CD14-positive monocyte (primary cell): Measurements from ENCODE around the gene KIZ. TPM values are rescaled to one million over a fixed set of nuclear protein-coding genes. Genes with fewer than 3 reads are reported as not detected.

ENCODE experiments used
- DNase-seq, 3 donors: peaks; one replicate each; pipeline ENCODE4 v3.0.0-alpha.2; 2011 to 2022
- H2AFZ ChIP-seq: 2 replicates; pipeline ENCODE4 v1.6.0; 2012; ENCODE audit warnings: mild to moderate bottlenecking, low read depth, low read length, inconsistent platforms; ENCODE audit not compliant: insufficient read depth, poor library complexity, severe bottlenecking
- H3K27ac ChIP-seq, 2 donors: 1 replicate in 1 of 2; 2 replicates in 1 of 2; pipeline ENCODE4 v1.5.1; 2012 to 2013; ENCODE audit warnings: low read length in 2 of 2, control low read depth in 1 of 2, inconsistent platforms in 1 of 2, low read depth in 1 of 2, mild to moderate bottlenecking in 1 of 2
- H3K27me3 ChIP-seq, 2 donors: one replicate each; pipeline versions ENCODE4 v1.6.0 to v1.6.1; 2011 to 2013; ENCODE audit warnings: low read length in 2 of 2; ENCODE audit not compliant: control insufficient read depth in 2 of 2, insufficient read depth in 2 of 2
- H3K36me3 ChIP-seq, 2 donors: replicated peaks in 1 of 2; 1 replicate in 1 of 2; 2 replicates in 1 of 2; pipeline versions ENCODE4 v1.5.1 to v1.6.1; 2012 to 2013; ENCODE audit warnings: low read length in 2 of 2, control low read depth in 1 of 2, inconsistent platforms in 1 of 2, mild to moderate bottlenecking in 1 of 2; ENCODE audit not compliant: insufficient read depth in 2 of 2, control insufficient read depth in 1 of 2
- H3K4me1 ChIP-seq, 2 donors: 1 replicate in 1 of 2; 2 replicates in 1 of 2; pipeline versions ENCODE4 v1.5.1 to v1.6.1; 2012 to 2013; ENCODE audit warnings: low read length in 2 of 2, control low read depth in 1 of 2, inconsistent platforms in 1 of 2, mild to moderate bottlenecking in 1 of 2, moderate library complexity in 1 of 2; ENCODE audit not compliant: insufficient read depth in 2 of 2, control insufficient read depth in 1 of 2
- H3K4me2 ChIP-seq: replicated peaks from 2 replicates; pipeline ENCODE3; 2012; ENCODE audit warnings: low read length, moderate library complexity, mild to moderate bottlenecking; ENCODE audit not compliant: poor library complexity, severe bottlenecking; ENCODE audit errors: extremely low read depth
- H3K4me3 ChIP-seq, 3 experiments: fragments of 200-600 bp in 1 of 3; sonication (generic) in 1 of 3; replicated peaks in 1 of 3; 1 replicate in 2 of 3; 2 replicates in 1 of 3; pipeline ENCODE4 v1.5.1; 2011 to 2013; ENCODE audit warnings: low read length in 3 of 3, mild to moderate bottlenecking in 3 of 3, control low read depth in 2 of 3, low read depth in 2 of 3, inconsistent platforms in 1 of 3, moderate library complexity in 1 of 3
- H3K79me2 ChIP-seq: 2 replicates; pipeline ENCODE4 v1.6.0; 2012; ENCODE audit warnings: mild to moderate bottlenecking, control low read depth, inconsistent platforms, low read length, moderate library complexity; ENCODE audit not compliant: insufficient read depth
- H3K9ac ChIP-seq: 2 replicates; pipeline ENCODE4 v1.6.0; 2017; ENCODE audit warnings: low read length, mild to moderate bottlenecking; ENCODE audit not compliant: insufficient read depth, poor library complexity, severe bottlenecking
- H3K9me3 ChIP-seq, 2 donors: replicated peaks in 1 of 2; 1 replicate in 1 of 2; 2 replicates in 1 of 2; pipeline versions ENCODE4 v1.5.1 to v1.6.1; 2012 to 2013; ENCODE audit warnings: low read length in 2 of 2, control low read depth in 1 of 2; ENCODE audit not compliant: control insufficient read depth in 1 of 2, insufficient read depth in 1 of 2
- H4K20me1 ChIP-seq: 2 replicates; pipeline ENCODE4 v1.6.0; 2012; ENCODE audit warnings: mild to moderate bottlenecking, low read length, control low read depth, moderate library complexity; ENCODE audit not compliant: insufficient read depth
- H3K27ac Mint-ChIP-seq, 7 donors: one replicate each; pipeline ENCODE4 v1.8.0; 2020; ENCODE audit warnings: mild to moderate bottlenecking in 7 of 7, mixed read lengths in 7 of 7, moderate library complexity in 6 of 7, inconsistent platforms in 2 of 7
- H3K27me3 Mint-ChIP-seq, 3 donors: one replicate each; pipeline ENCODE4 v1.8.0; 2021 to 2022; ENCODE audit warnings: low read depth in 3 of 3, mild to moderate bottlenecking in 3 of 3, mixed read lengths in 3 of 3, moderate library complexity in 3 of 3, inconsistent platforms in 1 of 3
- H3K36me3 Mint-ChIP-seq, 2 donors: one replicate each; pipeline ENCODE4 v1.8.0; 2020; ENCODE audit warnings: mixed read lengths in 2 of 2, inconsistent platforms in 1 of 2, mild to moderate bottlenecking in 1 of 2
- H3K4me1 Mint-ChIP-seq: one replicate; pipeline ENCODE4 v1.8.0; 2020; ENCODE audit warnings: mild to moderate bottlenecking, mixed read lengths
- H3K4me3 Mint-ChIP-seq, 2 donors: one replicate each; pipeline ENCODE4 v1.8.0; 2020; ENCODE audit warnings: mild to moderate bottlenecking in 2 of 2, mixed read lengths in 2 of 2, moderate library complexity in 1 of 2
- H3K9me3 Mint-ChIP-seq, 7 donors: one replicate each; pipeline ENCODE4 v1.8.0; 2020 to 2022; ENCODE audit warnings: mixed read lengths in 7 of 7, mild to moderate bottlenecking in 6 of 7, moderate library complexity in 6 of 7, inconsistent platforms in 2 of 7
- CTCF ChIP-seq: fragments of 200-600 bp; IDR thresholded peaks from one replicate; pipeline ENCODE4 v1.8.0; 2022; ENCODE audit warnings: antibody characterized with exemption, mild to moderate bottlenecking
- WGBS: methylation state at CpG from one replicate; pipeline ENCODE4 v1.1.5; 2013; ENCODE audit warnings: missing lambda C conversion rate; ENCODE audit not compliant: insufficient coverage; 5-methylcytosine and 5-hydroxymethylcytosine counted together
- intact Hi-C, 2 donors: fragments of 100-400 bp; cut with micrococcal nuclease; formaldehyde crosslinking; loops; one replicate each; pipeline versions ENCODE4 v1.15.0 to v1.15.1; 2023
- polyA plus RNA-seq, 3 donors: library from polyadenylated mRNA; depleted of rRNA in 1 of 3; unstranded in 2 of 3; stranded (reverse) in 1 of 3; fragments of 300-500 nt in 2 of 3; fragments of >200 nt in 1 of 3; fragmentation: Illumina TruSeq in 2 of 3; gene quantifications; 1 replicate in 2 of 3; 2 replicates in 1 of 3; pipeline ENCODE4 v1.2.3, GENCODE V29; 2012 to 2021

KIZ gene
- polyA plus RNA-seq, 3 donors, result 7.2 to 13.2 (median 10.2) TPM

DNA sequence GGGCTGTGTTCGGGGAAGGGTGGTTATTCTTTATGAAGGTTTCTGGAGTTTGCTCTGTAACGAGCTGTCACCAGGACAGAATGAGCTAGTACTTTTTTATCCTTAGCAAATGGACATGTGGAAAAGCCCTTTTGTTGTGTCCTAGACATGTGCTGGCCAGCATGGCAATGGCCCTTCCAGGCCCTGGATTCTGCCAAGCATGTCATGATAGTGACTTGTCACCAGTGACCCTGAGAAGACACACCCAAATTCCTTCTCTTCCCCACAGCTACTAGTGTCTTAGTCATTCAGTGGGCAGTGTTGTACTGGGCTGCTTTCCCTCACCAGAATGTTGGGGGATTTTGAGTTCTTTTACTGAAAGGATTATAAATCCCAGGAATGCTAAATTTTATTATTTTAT lies 103.3 kb downstream of the KIZ start:
- H3K4me1 ChIP-seq, result no peaks in the 10 kb centered on the region
- no peaks in the 10 kb centered on the region for H4K20me1 ChIP-seq
- intact Hi-C loops, result no loop called here
- Mint-ChIP-seq H3K9me3 (no peaks in the 10 kb centered on the region), H3K27me3 (no peaks in the 10 kb centered on the region), H3K4me3 (no peak overlapping the region), H3K4me1 (peaks cover 6% of the 10 kb centered on the region), H3K36me3 (peaks cover 7 to 17% of the 10 kb centered on the region in 2 donors), H3K27ac (no peak overlapping the region)
- no peak overlapping the region for H3K4me2 ChIP-seq
- TF ChIP-seq CTCF, result no peak
- H3K9ac ChIP-seq, result no peak overlapping the region
- no peaks in the 10 kb centered on the region for H3K79me2 ChIP-seq
- H3K4me3 ChIP-seq, result no peak overlapping the region
- WGBS, result 100% methylated on average over 2 of the region's 2 CpGs
- no peak for DNase-seq
- H3K9me3 ChIP-seq, result no peaks in the 10 kb centered on the region
- H2AFZ ChIP-seq, result no peak overlapping the region
- no peak overlapping the region for H3K27ac ChIP-seq
- H3K27me3 ChIP-seq, result no peaks in the 10 kb centered on the region
- H3K36me3 ChIP-seq, result peaks cover 0 to 3% of the 10 kb centered on the region in 2 donors

- no peaks in the 10 kb centered on the region for H3K4me1 ChIP-seq
- H3K36me3 ChIP-seq, result peaks cover 0 to 3% of the 10 kb centered on the region in 2 donors
- no peaks in the 10 kb centered on the region for H3K79me2 ChIP-seq
- 100% methylated on average over 1 of the region's 3 CpGs for WGBS
- Mint-ChIP-seq H3K36me3 (peaks cover 7 to 20% of the 10 kb centered on the region in 2 donors), H3K27me3 (no peaks in the 10 kb centered on the region), H3K27ac (no peak overlapping the region), H3K4me3 (no peak overlapping the region), H3K9me3 (no peaks in the 10 kb centered on the region), H3K4me1 (peaks cover 6% of the 10 kb centered on the region)
- H4K20me1 ChIP-seq, result no peaks in the 10 kb centered on the region
- H3K4me3 ChIP-seq, result no peak overlapping the region
- no peak for DNase-seq
- no peak overlapping the region for H3K27ac ChIP-seq
- no peak overlapping the region for H3K9ac ChIP-seq
- H3K4me2 ChIP-seq, result no peak overlapping the region
- TF ChIP-seq CTCF, result no peak
- intact Hi-C loops, result loop anchor here in 1 of 2 donors (10.0 kb wide), 1 partner anchor 365 kb away; no protein-coding TSS in a partner anchor
- no peaks in the 10 kb centered on the region for H3K9me3 ChIP-seq
- no peaks in the 10 kb centered on the region for H3K27me3 ChIP-seq
- no peak overlapping the region for H2AFZ ChIP-seq
Observed at GRCh38 chr20:21230220-21230619, 104.3 kb downstream of the KIZ start.
